Mammary epithelial cell (primary cell): Measurements from ENCODE around the gene AKAP13.

ENCODE experiments used
- EZH2 ChIP-seq: IDR thresholded peaks from 2 replicates; pipeline ENCODE4 v1.6.1; 2012; ENCODE audit warnings: low read length, inconsistent platforms, borderline replicate concordance
- TF ChIP-seq, protein P1 (sequence below), 2 donors: IDR thresholded peaks in 1 of 2; conservative IDR thresholded peaks in 1 of 2; 2 replicates each; pipeline ENCODE4 v1.5.1; 2011 to 2012; ENCODE audit warnings: inconsistent platforms in 2 of 2, low read length in 2 of 2, mild to moderate bottlenecking in 2 of 2, control low read depth in 1 of 2, low read depth in 1 of 2; ENCODE audit not compliant: insufficient read depth in 1 of 2; ENCODE audit errors: extremely low read depth in 1 of 2

DNA sequence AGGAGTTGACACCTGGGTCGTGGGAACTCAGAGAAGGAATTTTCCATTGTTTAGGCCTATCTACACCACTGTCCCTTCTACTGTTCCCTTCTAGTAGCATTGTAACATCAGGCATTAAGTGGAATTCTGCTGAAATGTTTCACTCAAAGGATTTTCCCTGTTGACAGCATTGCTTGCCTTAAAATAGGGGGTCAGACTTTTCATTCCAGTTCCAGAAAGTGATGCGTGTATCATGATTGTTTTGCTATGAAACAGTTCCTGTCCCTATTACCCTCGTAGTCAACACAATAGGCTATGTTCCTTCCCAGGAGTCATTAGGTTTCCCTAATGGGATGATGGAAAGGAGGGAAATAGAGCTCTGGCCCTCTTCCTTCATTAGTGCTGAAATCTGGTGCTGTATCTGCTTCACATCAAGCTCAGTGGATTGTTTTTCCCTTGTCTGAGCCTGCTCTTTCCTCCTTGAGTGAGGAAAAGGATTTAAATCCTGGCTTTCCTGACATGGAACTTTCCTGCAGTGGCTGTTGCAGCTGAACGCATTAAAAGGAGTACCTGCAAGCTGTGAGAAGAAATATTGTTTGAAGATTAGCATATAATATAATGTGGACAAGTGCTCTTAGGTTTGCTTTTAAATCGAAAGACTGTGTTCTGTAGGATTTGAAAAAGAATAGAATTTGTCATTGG lies 218.5 kb downstream of the AKAP13 start:
- TF ChIP-seq, protein P1, sequence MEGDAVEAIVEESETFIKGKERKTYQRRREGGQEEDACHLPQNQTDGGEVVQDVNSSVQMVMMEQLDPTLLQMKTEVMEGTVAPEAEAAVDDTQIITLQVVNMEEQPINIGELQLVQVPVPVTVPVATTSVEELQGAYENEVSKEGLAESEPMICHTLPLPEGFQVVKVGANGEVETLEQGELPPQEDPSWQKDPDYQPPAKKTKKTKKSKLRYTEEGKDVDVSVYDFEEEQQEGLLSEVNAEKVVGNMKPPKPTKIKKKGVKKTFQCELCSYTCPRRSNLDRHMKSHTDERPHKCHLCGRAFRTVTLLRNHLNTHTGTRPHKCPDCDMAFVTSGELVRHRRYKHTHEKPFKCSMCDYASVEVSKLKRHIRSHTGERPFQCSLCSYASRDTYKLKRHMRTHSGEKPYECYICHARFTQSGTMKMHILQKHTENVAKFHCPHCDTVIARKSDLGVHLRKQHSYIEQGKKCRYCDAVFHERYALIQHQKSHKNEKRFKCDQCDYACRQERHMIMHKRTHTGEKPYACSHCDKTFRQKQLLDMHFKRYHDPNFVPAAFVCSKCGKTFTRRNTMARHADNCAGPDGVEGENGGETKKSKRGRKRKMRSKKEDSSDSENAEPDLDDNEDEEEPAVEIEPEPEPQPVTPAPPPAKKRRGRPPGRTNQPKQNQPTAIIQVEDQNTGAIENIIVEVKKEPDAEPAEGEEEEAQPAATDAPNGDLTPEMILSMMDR (conservative IDR thresholded peaks at IDR 0.05 in 1 of 2, IDR thresholded peaks at IDR 0.05 in 1 of 2; ENCODE audit: extremely low read depth in 1 of 2, insufficient read depth in 1 of 2, low read depth in 1 of 2, low read length in 2 of 2): no peak
- TF ChIP-seq EZH2: no peak
